ENCODE measurements around the gene KRTAP4-6.

DNA sequence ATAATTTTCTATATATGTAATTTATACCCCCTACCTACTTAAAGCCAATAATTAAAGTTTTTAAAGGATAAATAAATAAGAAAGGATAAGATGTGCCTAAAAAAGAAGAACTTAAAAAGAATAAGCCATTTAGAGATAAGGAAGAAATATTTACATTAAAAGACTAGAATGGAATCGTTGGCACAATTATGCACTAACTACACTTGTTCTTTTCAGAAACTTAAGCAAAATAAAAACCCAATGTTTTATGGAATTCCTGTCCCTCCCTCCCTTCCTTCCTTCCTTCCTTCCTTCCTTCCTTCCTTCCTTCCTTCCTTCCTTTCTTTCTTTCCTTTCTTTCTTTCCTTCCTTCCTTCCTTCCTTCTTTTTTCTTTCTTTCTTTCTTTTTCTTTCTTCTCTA is 4.5 kb upstream of the KRTAP4-6 start:
- TF ChIP-seq MAX (IDR thresholded peaks at IDR 0.05; ENCODE audit: low read depth) (no peak), JUND (IDR thresholded peaks at IDR 0.05) (no peak), CTCF (IDR thresholded peaks at IDR 0.05) (no peak), SIN3A (IDR thresholded peaks at IDR 0.05; ENCODE audit: borderline replicate concordance, low read depth, low read length) (no peak), TAF1 (IDR thresholded peaks at IDR 0.05; ENCODE audit: borderline replicate concordance, low read depth, low read length) (no peak), FOSL2 (IDR thresholded peaks at IDR 0.05; ENCODE audit: borderline replicate concordance, low read depth) (no peak), USF1 (IDR thresholded peaks at IDR 0.05; ENCODE audit: borderline replicate concordance, low read depth) (no peak), POLR2AphosphoS5 (IDR thresholded peaks at IDR 0.05; ENCODE audit: low read depth, low read length) (no peak), GABPA (IDR thresholded peaks at IDR 0.05; ENCODE audit: low read depth) (no peak), EZH2phosphoT487 (IDR thresholded peaks at IDR 0.05; ENCODE audit: borderline replicate concordance, low read depth) (no peak), SMC3 (IDR thresholded peaks at IDR 0.05; ENCODE audit: low read depth, low read length) (no peak), RAD21 (IDR thresholded peaks at IDR 0.05; ENCODE audit: low read length) (no peak)
- TF ChIP-seq, protein P1, sequence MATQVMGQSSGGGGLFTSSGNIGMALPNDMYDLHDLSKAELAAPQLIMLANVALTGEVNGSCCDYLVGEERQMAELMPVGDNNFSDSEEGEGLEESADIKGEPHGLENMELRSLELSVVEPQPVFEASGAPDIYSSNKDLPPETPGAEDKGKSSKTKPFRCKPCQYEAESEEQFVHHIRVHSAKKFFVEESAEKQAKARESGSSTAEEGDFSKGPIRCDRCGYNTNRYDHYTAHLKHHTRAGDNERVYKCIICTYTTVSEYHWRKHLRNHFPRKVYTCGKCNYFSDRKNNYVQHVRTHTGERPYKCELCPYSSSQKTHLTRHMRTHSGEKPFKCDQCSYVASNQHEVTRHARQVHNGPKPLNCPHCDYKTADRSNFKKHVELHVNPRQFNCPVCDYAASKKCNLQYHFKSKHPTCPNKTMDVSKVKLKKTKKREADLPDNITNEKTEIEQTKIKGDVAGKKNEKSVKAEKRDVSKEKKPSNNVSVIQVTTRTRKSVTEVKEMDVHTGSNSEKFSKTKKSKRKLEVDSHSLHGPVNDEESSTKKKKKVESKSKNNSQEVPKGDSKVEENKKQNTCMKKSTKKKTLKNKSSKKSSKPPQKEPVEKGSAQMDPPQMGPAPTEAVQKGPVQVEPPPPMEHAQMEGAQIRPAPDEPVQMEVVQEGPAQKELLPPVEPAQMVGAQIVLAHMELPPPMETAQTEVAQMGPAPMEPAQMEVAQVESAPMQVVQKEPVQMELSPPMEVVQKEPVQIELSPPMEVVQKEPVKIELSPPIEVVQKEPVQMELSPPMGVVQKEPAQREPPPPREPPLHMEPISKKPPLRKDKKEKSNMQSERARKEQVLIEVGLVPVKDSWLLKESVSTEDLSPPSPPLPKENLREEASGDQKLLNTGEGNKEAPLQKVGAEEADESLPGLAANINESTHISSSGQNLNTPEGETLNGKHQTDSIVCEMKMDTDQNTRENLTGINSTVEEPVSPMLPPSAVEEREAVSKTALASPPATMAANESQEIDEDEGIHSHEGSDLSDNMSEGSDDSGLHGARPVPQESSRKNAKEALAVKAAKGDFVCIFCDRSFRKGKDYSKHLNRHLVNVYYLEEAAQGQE (IDR thresholded peaks at IDR 0.05; ENCODE audit: low read depth, low read length) = no peak

All from SK-N-SH (cell line).